ENCODE results near the gene SHISA5. TPM values are rescaled to one million over a fixed set of nuclear protein-coding genes. Genes with fewer than 3 reads are reported as not detected.
A peak's percentile ranks its signal among the peaks of the same experiment; 100 is the strongest.

The SHISA5 gene
- total RNA-seq, 4 donors from 2014 or later, result 60.1 to 98.0 (median 87.3) TPM

GRCh38 chr3:48468329-48468731 is 35.6 kb downstream of the SHISA5 start:
- Histone ChIP-seq H3K4me1 (peaks cover 78% of the 10 kb centered on the region), H3K27me3 (no peaks in the 10 kb centered on the region), H3K4me3 (peak overlapping the region; percentile 61), H3K36me3 (peaks cover 25% of the 10 kb centered on the region), H3K9me3 (no peaks in the 10 kb centered on the region), H3K27ac (peak overlapping the region; percentile 97)
- 36% methylated on average over 8 of the region's 8 CpGs for WGBS
- TF ChIP-seq POLR2AphosphoS5 (IDR thresholded peaks at IDR 0.05) (no peak), POLR2A (IDR thresholded peaks at IDR 0.05) (no peak), EP300 (IDR thresholded peaks at IDR 0.05) (no peak), CTCF (IDR thresholded peaks at IDR 0.05) (no peak)
- DNase-seq (ENCODE audit: low spot score in 2 of 2), result no peak

GRCh38 chr3:48467473-48468267 is 36.3 kb downstream of the SHISA5 start:
- H3K27ac ChIP-seq, result peak overlapping the region; percentile 97
- H3K36me3 ChIP-seq, result peaks cover 27% of the 10 kb centered on the region
- no peaks in the 10 kb centered on the region for H3K27me3 ChIP-seq
- TF ChIP-seq CTCF (IDR thresholded peaks at IDR 0.05) (no peak), POLR2A (IDR thresholded peaks at IDR 0.05) (no peak), POLR2AphosphoS5 (IDR thresholded peaks at IDR 0.05) (no peak)
- H3K4me1 ChIP-seq, result peaks cover 72% of the 10 kb centered on the region
- peak overlapping the region; percentile 61 for H3K4me3 ChIP-seq
- H3K9me3 ChIP-seq, result no peaks in the 10 kb centered on the region
- WGBS, result 39% methylated on average over 7 of the region's 7 CpGs
- DNase-seq (ENCODE audit: low spot score in 2 of 2), result no peak

GRCh38 chr3:48467110-48467454 is 36.9 kb downstream of the SHISA5 start:
- no CpG with 5 or more reads among the region's 9 CpGs for WGBS
- Histone ChIP-seq H3K4me1 (peaks cover 67% of the 10 kb centered on the region), H3K9me3 (no peaks in the 10 kb centered on the region), H3K27me3 (no peaks in the 10 kb centered on the region), H3K4me3 (peak overlapping the region; percentile 61), H3K36me3 (peaks cover 32% of the 10 kb centered on the region), H3K27ac (peak overlapping the region; percentile 97)
- TF ChIP-seq EP300 (IDR thresholded peaks at IDR 0.05) (no peak), POLR2AphosphoS5 (IDR thresholded peaks at IDR 0.05) (no peak), CTCF (IDR thresholded peaks at IDR 0.05) (no peak), POLR2A (IDR thresholded peaks at IDR 0.05) (no peak)
- DNase-seq (ENCODE audit: low spot score in 2 of 2), result no peak

- TF ChIP-seq POLR2AphosphoS5 (IDR thresholded peaks at IDR 0.05), result peak in 1 of 3 donors; percentile 60
- no peak for TF ChIP-seq CTCF (IDR thresholded peaks at IDR 0.05)
- TF ChIP-seq EP300 (IDR thresholded peaks at IDR 0.05), result no peak
- no peak for TF ChIP-seq POLR2A (IDR thresholded peaks at IDR 0.05)
- H3K27me3 ChIP-seq, result no peaks in the 10 kb centered on the region
- peak overlapping the region; percentile 97 for H3K27ac ChIP-seq
- no peaks in the 10 kb centered on the region for H3K9me3 ChIP-seq
- DNase-seq (ENCODE audit: low spot score in 2 of 2), result no peak
- H3K4me1 ChIP-seq, result peaks cover 61% of the 10 kb centered on the region
- WGBS, result 3% methylated on average over 10 of the region's 19 CpGs
- peak overlapping the region; percentile 61 for H3K4me3 ChIP-seq
- peaks cover 37% of the 10 kb centered on the region for H3K36me3 ChIP-seq
These were observed 37.4 kb downstream of the SHISA5 start for GRCh38 chr3:48466386-48467109.
